WERI-Rb-1 (cell line): ENCODE measurements around the gene ARCN1.

Experiments used
- DNase-seq: peaks from one replicate; pipeline ENCODE4 v3.0.0-alpha.2; 2020
- H3K27ac ChIP-seq: fragments of 250-450 bp; sonication (Bioruptor Pico); 2 replicates; pipeline ENCODE4 v1.5.1; 2020; ENCODE audit warnings: mild to moderate bottlenecking, moderate library complexity
- H3K27me3 ChIP-seq: fragments of 250-450 bp; sonication (Bioruptor Pico); 2 replicates; pipeline ENCODE4 v1.5.1; 2021; ENCODE audit warnings: mild to moderate bottlenecking, low read depth, moderate library complexity; ENCODE audit not compliant: insufficient read depth, severe bottlenecking
- H3K36me3 ChIP-seq: fragments of 250-450 bp; sonication (Bioruptor Pico); 2 replicates; pipeline ENCODE4 v1.5.1; 2020; ENCODE audit warnings: mild to moderate bottlenecking, moderate library complexity
- H3K4me3 ChIP-seq: 2 replicates; pipeline ENCODE4 v1.5.1; 2011; ENCODE audit warnings: low read depth, mild to moderate bottlenecking, control low read depth, low read length
- H3K9me3 ChIP-seq: fragments of 250-450 bp; sonication (Bioruptor Pico); 2 replicates; pipeline ENCODE4 v1.5.1; 2021; ENCODE audit warnings: mild to moderate bottlenecking, moderate library complexity; ENCODE audit not compliant: severe bottlenecking
- TF ChIP-seq, protein P1 (sequence below): IDR thresholded peaks from 2 replicates; pipeline ENCODE4 v1.5.1; 2011; ENCODE audit warnings: low read depth, mild to moderate bottlenecking, control low read depth, inconsistent platforms, low read length

Gene ARCN1

DNA sequence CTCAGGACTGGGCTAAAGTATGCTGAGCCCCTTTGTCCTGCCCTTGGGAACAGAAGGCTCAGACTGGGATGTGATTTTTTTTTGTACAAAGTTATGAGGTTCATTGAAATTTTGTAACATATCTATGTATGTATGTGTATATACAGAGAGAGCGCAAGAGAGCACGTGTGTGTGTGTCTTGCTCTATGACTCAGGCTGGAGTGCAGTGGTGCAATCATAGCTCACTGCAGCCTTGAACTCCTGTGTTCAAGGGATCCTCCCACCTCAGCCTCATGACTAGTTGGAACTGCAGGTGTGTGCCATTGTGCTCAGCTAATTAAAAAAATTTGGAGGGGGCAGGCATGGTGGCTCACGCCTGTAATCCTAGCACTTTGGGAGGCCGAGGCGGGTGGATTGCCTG lies 35.5 kb upstream of the ARCN1 start:
- TF ChIP-seq, protein P1, sequence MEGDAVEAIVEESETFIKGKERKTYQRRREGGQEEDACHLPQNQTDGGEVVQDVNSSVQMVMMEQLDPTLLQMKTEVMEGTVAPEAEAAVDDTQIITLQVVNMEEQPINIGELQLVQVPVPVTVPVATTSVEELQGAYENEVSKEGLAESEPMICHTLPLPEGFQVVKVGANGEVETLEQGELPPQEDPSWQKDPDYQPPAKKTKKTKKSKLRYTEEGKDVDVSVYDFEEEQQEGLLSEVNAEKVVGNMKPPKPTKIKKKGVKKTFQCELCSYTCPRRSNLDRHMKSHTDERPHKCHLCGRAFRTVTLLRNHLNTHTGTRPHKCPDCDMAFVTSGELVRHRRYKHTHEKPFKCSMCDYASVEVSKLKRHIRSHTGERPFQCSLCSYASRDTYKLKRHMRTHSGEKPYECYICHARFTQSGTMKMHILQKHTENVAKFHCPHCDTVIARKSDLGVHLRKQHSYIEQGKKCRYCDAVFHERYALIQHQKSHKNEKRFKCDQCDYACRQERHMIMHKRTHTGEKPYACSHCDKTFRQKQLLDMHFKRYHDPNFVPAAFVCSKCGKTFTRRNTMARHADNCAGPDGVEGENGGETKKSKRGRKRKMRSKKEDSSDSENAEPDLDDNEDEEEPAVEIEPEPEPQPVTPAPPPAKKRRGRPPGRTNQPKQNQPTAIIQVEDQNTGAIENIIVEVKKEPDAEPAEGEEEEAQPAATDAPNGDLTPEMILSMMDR = no peak
- no peak overlapping the region for H3K27ac ChIP-seq
- no peaks in the 10 kb centered on the region for H3K9me3 ChIP-seq
- H3K4me3 ChIP-seq = no peak overlapping the region
- peaks cover 9% of the 10 kb centered on the region for H3K36me3 ChIP-seq
- no peak for DNase-seq
- H3K27me3 ChIP-seq = no peaks in the 10 kb centered on the region

DNA sequence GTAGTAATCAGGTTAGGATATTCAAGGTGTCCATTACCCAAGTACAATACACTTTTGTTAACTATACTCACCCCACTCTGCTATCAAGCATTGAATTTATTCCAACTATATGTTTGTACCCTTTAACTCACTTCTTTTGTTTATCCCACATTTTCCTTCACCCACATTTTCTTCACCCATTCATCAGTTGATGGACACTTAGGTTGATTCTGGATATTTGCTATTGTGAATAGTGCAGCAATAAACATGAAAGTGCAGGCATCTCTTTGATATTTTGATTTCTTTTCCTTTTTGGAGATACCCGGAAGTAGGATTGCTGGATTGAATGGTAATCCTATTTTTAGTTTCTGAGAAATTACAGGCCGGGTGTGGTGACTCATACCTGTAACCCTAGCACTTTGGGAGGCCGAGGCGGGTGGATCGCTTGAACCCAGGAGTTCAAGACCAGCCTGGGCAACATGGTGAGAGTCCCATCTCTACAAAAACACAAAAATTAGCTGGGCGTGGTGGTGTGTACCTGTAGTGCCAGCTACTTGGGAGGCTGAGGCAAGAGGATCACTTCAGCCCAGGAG lies 34.7 kb upstream of the ARCN1 start:
- Histone ChIP-seq H3K27ac (no peak overlapping the region), H3K27me3 (no peaks in the 10 kb centered on the region), H3K36me3 (peaks cover 9% of the 10 kb centered on the region), H3K9me3 (no peaks in the 10 kb centered on the region), H3K4me3 (no peak overlapping the region)
- TF ChIP-seq, protein P1 = no peak
- DNase-seq = no peak

DNA sequence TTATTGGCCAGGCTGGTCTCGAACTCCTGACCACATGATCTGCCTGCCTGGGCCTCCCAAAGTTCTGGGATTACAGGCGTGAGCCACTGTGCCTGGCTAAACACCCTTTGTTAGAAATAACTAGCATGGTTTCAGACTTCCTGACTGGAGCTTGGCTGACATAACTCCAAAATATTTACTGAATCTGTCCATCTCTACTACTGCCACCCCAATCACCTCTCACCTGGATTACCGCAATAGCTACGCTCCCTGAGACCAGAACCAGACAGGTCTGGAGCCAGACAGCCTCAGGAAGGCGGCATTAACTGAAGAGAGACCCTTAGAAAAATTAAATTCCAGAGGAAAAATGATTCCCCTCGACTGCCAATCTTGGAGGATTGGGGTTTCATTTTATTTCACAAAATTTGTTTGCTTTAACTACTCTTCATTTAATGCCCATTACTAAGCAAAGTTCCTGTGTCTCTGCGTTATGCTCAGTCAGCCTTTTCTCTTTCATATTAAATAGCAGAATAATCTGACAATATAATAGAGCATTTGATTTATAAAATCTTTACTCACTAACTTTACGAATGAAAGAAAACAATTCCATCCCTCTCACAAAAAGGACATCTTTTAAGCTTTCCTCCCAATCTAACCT lies 28.1 kb upstream of the ARCN1 start:
- H3K27ac ChIP-seq = no peak overlapping the region
- H3K27me3 ChIP-seq = no peaks in the 10 kb centered on the region
- H3K4me3 ChIP-seq = no peak overlapping the region
- no peaks in the 10 kb centered on the region for H3K9me3 ChIP-seq
- TF ChIP-seq, protein P1 = no peak
- peaks cover 14% of the 10 kb centered on the region; the same call in 1 of the 2 replicates for H3K36me3 ChIP-seq
- DNase-seq = no peak

DNA sequence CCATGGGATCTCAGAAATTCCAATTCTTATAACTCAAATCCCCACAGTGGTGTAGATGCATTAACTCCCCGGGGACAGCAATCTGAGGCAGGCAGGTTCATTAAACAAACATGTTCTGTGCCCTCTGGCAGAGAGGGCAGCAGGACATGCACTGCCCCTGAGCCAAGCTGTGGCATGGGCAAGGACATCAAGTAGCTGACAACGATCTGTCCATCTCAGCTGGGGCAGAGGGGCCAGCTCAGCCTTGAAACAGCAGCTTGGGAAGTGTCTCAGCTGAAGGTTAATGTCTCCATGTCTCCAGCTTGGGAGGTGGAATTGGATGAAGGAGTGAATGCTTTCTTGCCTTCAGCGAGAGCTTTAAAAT lies 27.6 kb upstream of the ARCN1 start:
- Histone ChIP-seq H3K27me3 (no peaks in the 10 kb centered on the region), H3K9me3 (no peaks in the 10 kb centered on the region), H3K27ac (no peak overlapping the region), H3K4me3 (no peak overlapping the region), H3K36me3 (peaks cover 14% of the 10 kb centered on the region; the same call in 1 of the 2 replicates)
- TF ChIP-seq, protein P1 = no peak
- no peak for DNase-seq

DNA sequence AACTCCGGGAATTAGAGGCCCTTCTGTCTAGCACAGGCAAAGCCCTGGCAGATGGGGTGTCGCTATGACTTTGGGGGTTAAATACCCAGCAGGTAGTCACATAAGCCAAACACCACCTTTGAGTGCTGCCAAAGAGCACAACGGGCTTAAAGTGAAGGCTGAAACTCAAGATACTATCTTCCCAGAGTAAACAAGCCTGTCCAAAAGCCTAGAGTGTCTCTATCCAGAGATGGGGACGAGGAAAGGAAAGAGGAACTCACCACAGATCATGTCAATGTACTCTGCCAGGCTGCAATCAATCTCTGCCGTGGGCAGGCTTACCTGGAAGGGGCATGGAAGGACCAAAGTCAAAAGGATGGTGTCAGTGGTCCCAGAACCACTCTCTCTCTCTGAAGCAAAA lies 26.7 kb upstream of the ARCN1 start:
- DNase-seq = no peak
- no peak overlapping the region for H3K4me3 ChIP-seq
- H3K27me3 ChIP-seq = no peaks in the 10 kb centered on the region
- no peaks in the 10 kb centered on the region for H3K9me3 ChIP-seq
- TF ChIP-seq, protein P1 = no peak
- H3K36me3 ChIP-seq = peaks cover 14% of the 10 kb centered on the region
- H3K27ac ChIP-seq = no peak overlapping the region

DNA sequence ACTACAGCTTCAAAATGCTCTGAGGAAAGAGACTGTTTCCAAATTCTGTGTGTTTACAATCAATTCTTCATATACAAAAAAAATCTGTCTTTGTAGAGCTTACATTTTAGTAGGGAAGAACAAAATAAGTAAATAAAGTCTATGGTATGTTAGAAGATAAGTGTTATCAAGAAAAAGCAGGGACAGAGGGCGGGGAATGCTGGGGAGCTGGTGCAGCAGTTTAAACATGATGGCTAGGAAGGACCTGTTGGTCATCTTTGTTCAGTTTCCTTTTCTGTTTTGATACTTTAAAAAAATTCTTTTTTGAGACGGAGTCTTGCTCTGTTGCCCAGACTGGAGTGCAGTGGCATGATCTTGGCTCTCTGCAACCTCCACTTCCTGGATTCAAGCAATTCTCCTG lies 25.1 kb upstream of the ARCN1 start:
- Histone ChIP-seq H3K36me3 (peaks cover 20% of the 10 kb centered on the region), H3K27ac (no peak overlapping the region), H3K4me3 (no peak overlapping the region), H3K27me3 (no peaks in the 10 kb centered on the region), H3K9me3 (no peaks in the 10 kb centered on the region)
- TF ChIP-seq, protein P1 = no peak
- no peak for DNase-seq
